Duodenal mucosa (tissue), 2 donors: ENCODE data around the gene CTBP1.

Source experiments
- H3K27ac ChIP-seq: one replicate; pipeline ENCODE4 v1.7.0; 2013; ENCODE audit warnings: low read depth, low read length
- H3K27me3 ChIP-seq, 2 donors: one replicate each; pipeline ENCODE4 v1.7.0; 2013; ENCODE audit warnings: low read length in 2 of 2, control low read depth in 1 of 2; ENCODE audit not compliant: insufficient read depth in 2 of 2, control insufficient read depth in 1 of 2
- H3K36me3 ChIP-seq, 2 donors: one replicate each; pipeline ENCODE4 v1.7.0; 2013; ENCODE audit warnings: low read length in 2 of 2, control low read depth in 1 of 2; ENCODE audit not compliant: insufficient read depth in 2 of 2, control insufficient read depth in 1 of 2
- H3K4me1 ChIP-seq, 2 donors: one replicate each; pipeline ENCODE4 v1.7.0; 2013; ENCODE audit warnings: low read length in 2 of 2, control low read depth in 1 of 2; ENCODE audit not compliant: insufficient read depth in 2 of 2, control insufficient read depth in 1 of 2
- H3K4me3 ChIP-seq, 2 donors: one replicate each; pipeline ENCODE4 v1.7.0; 2013; ENCODE audit warnings: low read length in 2 of 2, low read depth in 1 of 2
- H3K9ac ChIP-seq, 2 donors: one replicate each; pipeline ENCODE4 v1.7.0; 2013; ENCODE audit warnings: low read length in 2 of 2, low read depth in 1 of 2
- H3K9me3 ChIP-seq, 2 donors: one replicate each; pipeline ENCODE4 v1.7.0; 2013; ENCODE audit warnings: low read length in 2 of 2, control low read depth in 1 of 2; ENCODE audit not compliant: control insufficient read depth in 1 of 2

The CTBP1 gene

GRCh38 chr4:1176398-1177273 lies 72.3 kb downstream of the CTBP1 start:
- Histone ChIP-seq H3K4me3 (no peak overlapping the region), H3K9me3 (peaks cover 4% of the 10 kb centered on the region in 2 donors), H3K4me1 (peaks cover 0 to 27% of the 10 kb centered on the region in 2 donors), H3K27me3 (peaks cover 9 to 19% of the 10 kb centered on the region in 2 donors), H3K36me3 (no peaks in the 10 kb centered on the region), H3K9ac (no peak overlapping the region), H3K27ac (no peak overlapping the region)

DNA sequence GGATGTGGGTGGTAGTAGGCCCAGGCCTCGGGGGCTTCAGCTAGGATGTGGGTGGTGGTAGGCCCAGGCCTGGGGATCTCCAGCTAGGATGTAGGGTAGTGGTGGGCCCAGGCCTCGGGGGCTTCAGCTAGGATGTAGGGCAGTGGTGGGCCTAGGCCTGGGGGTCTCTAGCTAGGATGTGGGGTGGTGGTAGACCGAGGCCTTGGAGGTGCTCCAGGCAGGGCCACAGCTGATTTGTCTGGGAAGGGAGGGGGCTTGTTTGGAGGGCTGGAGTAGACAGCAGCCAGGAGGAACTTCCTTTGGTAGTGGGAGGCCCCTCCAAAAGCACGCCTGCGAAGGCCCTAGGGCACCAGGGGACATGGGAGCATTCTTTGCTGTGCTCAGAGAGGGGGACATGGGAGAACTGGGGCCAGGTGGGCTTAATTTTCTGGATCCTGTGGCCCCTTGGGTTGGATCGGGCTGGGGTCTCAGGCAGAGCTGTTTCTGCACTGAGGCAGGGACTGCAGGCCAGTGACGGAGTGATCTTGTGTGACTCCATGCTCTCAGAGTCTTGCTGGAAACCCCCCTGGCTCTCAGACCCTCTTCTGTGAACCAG lies 73.2 kb downstream of the CTBP1 start:
- Histone ChIP-seq H3K36me3 (no peaks in the 10 kb centered on the region), H3K4me3 (no peak overlapping the region), H3K9me3 (peaks cover 4% of the 10 kb centered on the region in 2 donors), H3K9ac (no peak overlapping the region), H3K4me1 (peaks cover 0 to 29% of the 10 kb centered on the region in 2 donors), H3K27me3 (peaks cover 14 to 28% of the 10 kb centered on the region in 2 donors), H3K27ac (no peak overlapping the region)

- H3K4me3 ChIP-seq, result no peak overlapping the region
- peaks cover 19 to 34% of the 10 kb centered on the region in 2 donors for H3K27me3 ChIP-seq
- H3K4me1 ChIP-seq, result peaks cover 0 to 35% of the 10 kb centered on the region in 2 donors
- no peak overlapping the region for H3K9ac ChIP-seq
- no peak overlapping the region for H3K27ac ChIP-seq
- H3K36me3 ChIP-seq, result peaks cover 0 to under 1% of the 10 kb centered on the region in 2 donors
- peaks cover 2 to 4% of the 10 kb centered on the region in 2 donors for H3K9me3 ChIP-seq
Measured at GRCh38 chr4:1174941-1175634, 73.8 kb downstream of the CTBP1 start.

DNA sequence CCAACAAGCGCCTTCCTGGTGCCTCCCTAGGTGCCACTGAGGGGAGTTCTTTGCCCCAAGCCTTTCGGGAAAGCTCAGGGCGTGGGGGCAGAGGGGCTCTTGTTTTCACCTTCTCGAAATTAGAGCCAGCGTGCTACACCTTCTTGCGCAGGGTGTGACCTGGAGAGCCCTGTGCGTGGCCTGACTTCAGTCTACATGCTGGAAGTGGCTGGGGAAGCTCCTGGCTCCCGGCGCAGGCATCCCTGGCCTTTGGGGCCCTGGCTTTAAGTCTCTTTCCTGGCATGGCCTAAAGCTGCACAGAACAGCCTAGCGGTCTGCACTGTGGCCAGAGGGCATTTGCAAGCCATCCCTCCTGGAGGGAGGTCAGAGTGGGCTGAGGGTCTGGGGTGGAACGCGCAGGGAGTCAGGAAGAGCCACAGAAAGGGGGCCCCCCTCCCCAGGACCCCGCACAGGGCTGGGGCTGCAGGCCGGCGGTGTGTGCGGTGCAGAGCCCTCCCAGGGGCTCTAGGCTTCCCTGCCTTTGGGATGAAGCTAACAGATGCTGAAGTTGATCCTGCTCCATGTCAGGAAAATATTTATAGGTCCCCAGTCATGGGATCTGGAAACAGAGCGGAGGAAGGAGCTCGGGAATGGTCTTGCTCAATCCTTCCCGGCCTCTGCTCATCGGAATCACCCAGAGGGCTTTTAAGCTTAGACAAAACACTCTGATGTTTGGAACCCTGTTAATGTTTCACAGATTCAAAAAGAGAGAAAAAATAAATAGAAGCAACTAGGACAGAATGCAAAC lies 75.8 kb downstream of the CTBP1 start:
- Histone ChIP-seq H3K27me3 (peaks cover 22 to 40% of the 10 kb centered on the region in 2 donors), H3K9ac (no peak overlapping the region), H3K27ac (peak overlapping the region; percentile 5), H3K4me1 (peaks cover 1 to 37% of the 10 kb centered on the region in 2 donors), H3K4me3 (no peak overlapping the region), H3K9me3 (no peaks in the 10 kb centered on the region), H3K36me3 (peaks cover 0 to 2% of the 10 kb centered on the region in 2 donors)

DNA sequence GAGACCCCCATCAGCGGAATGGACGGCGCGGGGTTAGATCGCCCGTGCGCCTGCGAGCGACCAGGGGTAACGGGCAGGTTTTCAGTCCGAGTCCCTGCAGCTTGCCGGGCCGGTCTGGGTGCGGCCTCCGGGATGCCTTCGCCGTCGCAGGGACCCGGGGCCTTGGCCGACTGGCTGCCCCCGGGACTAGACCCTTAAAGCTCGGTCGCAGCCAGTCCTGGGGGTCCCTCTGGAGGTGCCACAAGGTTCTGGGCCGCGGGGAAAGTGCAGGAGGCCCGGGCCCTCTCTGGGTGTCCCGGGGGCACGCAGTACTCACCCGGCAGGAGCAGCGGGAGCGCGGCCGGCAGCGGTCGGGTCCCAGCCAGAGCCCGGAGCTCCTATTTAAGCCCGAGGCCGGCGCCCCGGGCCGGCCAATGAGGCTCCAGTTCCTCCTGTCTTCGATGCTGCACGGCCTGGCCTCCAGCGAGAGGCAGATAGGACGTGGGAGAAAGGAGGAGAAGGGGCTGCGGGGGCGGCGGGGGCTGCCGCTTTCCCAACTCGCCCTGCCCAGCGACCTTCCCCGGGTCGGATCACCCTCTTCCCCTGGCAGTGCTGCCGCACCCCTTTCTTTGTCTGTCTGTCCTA lies 76.6 kb downstream of the CTBP1 start, which contains the start of gene SPON2:
Gene SPON2, minus strand, starts transcription at position 356 of the 624 bp plus-strand sequence.
- H3K4me1 ChIP-seq, result peaks cover 8 to 38% of the 10 kb centered on the region in 2 donors
- peaks cover 22 to 48% of the 10 kb centered on the region in 2 donors for H3K27me3 ChIP-seq
- H3K9me3 ChIP-seq, result no peaks in the 10 kb centered on the region
- peaks cover 0 to 2% of the 10 kb centered on the region in 2 donors for H3K36me3 ChIP-seq
- peak within 1 kb of the TSS in 1 of 2 donors; percentile 26 for H3K9ac ChIP-seq
- H3K27ac ChIP-seq, result peak within 1 kb of the TSS; percentile 32
- H3K4me3 ChIP-seq, result peak within 1 kb of the TSS; percentile 35 to 54

GRCh38 chr4:1171311-1172227 lies 77.4 kb downstream of the CTBP1 start:
- Histone ChIP-seq H3K27ac (no peak overlapping the region), H3K4me3 (peak overlapping the region; percentile 35 to 54), H3K4me1 (peaks cover 8 to 41% of the 10 kb centered on the region in 2 donors), H3K9ac (peak overlapping the region in 1 of 2 donors; percentile 26), H3K27me3 (peaks cover 22 to 45% of the 10 kb centered on the region in 2 donors), H3K9me3 (no peaks in the 10 kb centered on the region), H3K36me3 (peaks cover 0 to 2% of the 10 kb centered on the region in 2 donors)

- Histone ChIP-seq H3K4me3 (peak overlapping the region in 1 of 2 donors; percentile 54), H3K9me3 (no peaks in the 10 kb centered on the region), H3K36me3 (peaks cover 0 to 2% of the 10 kb centered on the region in 2 donors), H3K27me3 (peaks cover 22 to 45% of the 10 kb centered on the region in 2 donors), H3K4me1 (peaks cover 8 to 41% of the 10 kb centered on the region in 2 donors), H3K9ac (no peak overlapping the region), H3K27ac (no peak overlapping the region)
Measured at GRCh38 chr4:1170976-1171310, 78.0 kb downstream of the CTBP1 start.

- H3K9ac ChIP-seq, result no peak overlapping the region
- H3K36me3 ChIP-seq, result peaks cover 0 to 2% of the 10 kb centered on the region in 2 donors
- no peak overlapping the region for H3K27ac ChIP-seq
- H3K9me3 ChIP-seq, result no peaks in the 10 kb centered on the region
- no peak overlapping the region for H3K4me3 ChIP-seq
- H3K4me1 ChIP-seq, result peaks cover 8 to 41% of the 10 kb centered on the region in 2 donors
- peaks cover 22 to 45% of the 10 kb centered on the region in 2 donors for H3K27me3 ChIP-seq
Measured at GRCh38 chr4:1170156-1170975, 78.6 kb downstream of the CTBP1 start.
